HCT116 (cell line): ENCODE data around the gene MRPL21. TPM values are rescaled to one million over a fixed set of nuclear protein-coding genes. Genes with fewer than 3 reads are reported as not detected.

Experiments
- ATAC-seq: fragments of 200-7000 bp; cut with Tn5 transposase; 2 replicates; pipeline ENCODE4 v1.9.1; 2020; ENCODE audit warnings: mild to moderate bottlenecking, moderate library complexity
- BruUV-seq: library from RNA; stranded (reverse); fragments of 400-500 nt; replicated peaks from 2 replicates; lab custom pipeline; 2021; lab: Mats Ljungman, UMichigan
- CTCF ChIA-PET: fragments of 300-600 bp; sonication (Branson Sonifier 250); formaldehyde crosslinking; loops from one replicate; lab custom pipeline; 2021; ENCODE audit warnings: antibody characterized with exemption; lab: Charles Lee
- POLR2A ChIA-PET: fragments of 300-600, 350-600 bp; sonication (Branson Sonifier 250); formaldehyde crosslinking; loops from one replicate; lab custom pipeline; 2021; ENCODE audit warnings: antibody characterized with exemption; lab: Charles Lee
- RAD21 ChIA-PET, 2 experiments: fragments of 300-600 bp; sonication (Branson Sonifier 250); formaldehyde crosslinking; loops; one replicate each; lab custom pipeline; 2023; ENCODE audit warnings: low total read pairs in 2 of 2; ENCODE audit not compliant: uncharacterized antibody in 2 of 2, unreplicated experiment in 2 of 2, low non-redundant PET in 1 of 2; lab: Charles Lee
- DNase-seq: peaks from one replicate; pipeline ENCODE4 v3.0.0-alpha.2; 2010; ENCODE audit warnings: low read depth, low spot score
- H2AFZ ChIP-seq: fragments of 200-600 bp; shearing (Covaris generic), sonication (generic); 2 replicates; pipeline ENCODE4 v1.6.1; 2017; ENCODE audit warnings: low read depth, mixed run types, mixed read lengths, antibody characterized with exemption, low read length; ENCODE audit not compliant: poor library complexity, severe bottlenecking
- H3K27ac ChIP-seq: 2 replicates; pipeline ENCODE4 v1.5.1; 2012; ENCODE audit warnings: low read depth, low read length
- H3K27me3 ChIP-seq: fragments of 200-600 bp; sonication (generic); 2 replicates; pipeline ENCODE4 v1.6.1; 2016; ENCODE audit warnings: mixed run types, low read length, mixed read lengths; ENCODE audit not compliant: insufficient read depth
- H3K36me3 ChIP-seq, 2 experiments: fragments of 200-500 bp in 1 of 2; fragments of 200-600 bp in 1 of 2; sonication (Bioruptor generic) in 1 of 2; sonication (generic) in 1 of 2; 2 replicates each; pipeline versions ENCODE4 v1.5.1 to v1.6.1; 2014 to 2016; ENCODE audit warnings: low read length in 2 of 2, inconsistent platforms in 1 of 2, mixed read lengths in 1 of 2, mixed run types in 1 of 2; ENCODE audit not compliant: insufficient read depth in 2 of 2, control insufficient read depth in 1 of 2
- H3K4me1 ChIP-seq, 2 experiments: fragments of 200-600 bp in 1 of 2; sonication (generic) in 1 of 2; 2 replicates each; pipeline versions ENCODE4 v1.5.1 to v1.6.1; 2012 to 2017; ENCODE audit warnings: low read length in 2 of 2, inconsistent platforms in 1 of 2, mild to moderate bottlenecking in 1 of 2, mixed read lengths in 1 of 2, mixed run types in 1 of 2, moderate library complexity in 1 of 2; ENCODE audit not compliant: insufficient read depth in 2 of 2, control insufficient read depth in 1 of 2
- H3K4me2 ChIP-seq: fragments of 200-600 bp; sonication (generic); 2 replicates; pipeline ENCODE4 v1.6.1; 2017; ENCODE audit warnings: mixed run types, low read length, mixed read lengths
- H3K4me3 ChIP-seq, 2 experiments: fragments of 200-600 bp in 1 of 2; sonication (generic) in 1 of 2; replicated peaks in 1 of 2; 2 replicates each; pipeline ENCODE4 v1.5.1; 2011 to 2016; ENCODE audit warnings: low read length in 2 of 2, control low read depth in 1 of 2, low read depth in 1 of 2, mild to moderate bottlenecking in 1 of 2, mixed read lengths in 1 of 2, mixed run types in 1 of 2
- H3K79me2 ChIP-seq: fragments of 200-600 bp; sonication (generic); 2 replicates; pipeline ENCODE4 v1.6.1; 2017; ENCODE audit warnings: mild to moderate bottlenecking, mixed run types, low read length, moderate library complexity, mixed read lengths; ENCODE audit not compliant: insufficient read depth
- H3K9ac ChIP-seq: fragments of 200-600 bp; sonication (generic); 2 replicates; pipeline ENCODE4 v1.6.1; 2016; ENCODE audit warnings: low read length, mixed read lengths
- H3K9me2 ChIP-seq: fragments of 200-600 bp; sonication (generic), shearing (Covaris generic); 2 replicates; pipeline ENCODE4 v1.6.1; 2017; ENCODE audit warnings: mixed run types, mild to moderate bottlenecking, moderate library complexity; ENCODE audit not compliant: insufficient read depth
- H3K9me3 ChIP-seq, 2 experiments: fragments of 200-500 bp in 1 of 2; fragments of 200-600 bp in 1 of 2; sonication (Bioruptor generic) in 1 of 2; sonication (generic) in 1 of 2; 2 replicates each; pipeline ENCODE4 v1.6.1; 2014 to 2017; ENCODE audit warnings: low read length in 2 of 2, mixed read lengths in 2 of 2, inconsistent platforms in 1 of 2, low read depth in 1 of 2, mild to moderate bottlenecking in 1 of 2, mixed run types in 1 of 2, moderate library complexity in 1 of 2; ENCODE audit not compliant: control insufficient read depth in 1 of 2, insufficient read depth in 1 of 2
- H4K20me1 ChIP-seq: fragments of 200-600 bp; sonication (generic), shearing (Covaris generic); 2 replicates; pipeline ENCODE4 v1.6.1; 2017; ENCODE audit warnings: mixed run types, mild to moderate bottlenecking, moderate library complexity; ENCODE audit not compliant: insufficient read depth
- CEBPB ChIP-seq: IDR thresholded peaks from 2 replicates; pipeline ENCODE4 v1.6.1; 2012; ENCODE audit warnings: low read depth
- POLR2A ChIP-seq: IDR thresholded peaks from 2 replicates; pipeline ENCODE4 v1.7.0; 2011; ENCODE audit warnings: borderline replicate concordance; ENCODE audit not compliant: insufficient read depth, insufficient read length; ENCODE audit errors: extremely low read depth
- SIN3A ChIP-seq: IDR thresholded peaks from 2 replicates; pipeline ENCODE4 v1.6.1; 2012; ENCODE audit warnings: low read depth
- SP1 ChIP-seq: IDR thresholded peaks from 2 replicates; pipeline ENCODE4 v1.6.1; 2012; ENCODE audit warnings: low read depth
- YY1 ChIP-seq: IDR thresholded peaks from 2 replicates; pipeline ENCODE4 v1.6.1; 2011; ENCODE audit warnings: low read length, low read depth, moderate library complexity, mild to moderate bottlenecking; ENCODE audit not compliant: insufficient replicate concordance; ENCODE audit errors: extremely low read depth
- ZFX ChIP-seq: fragments of 450-650 bp; IDR thresholded peaks from 2 replicates; pipeline ENCODE4 v1.6.1; 2017
- intact Hi-C: fragments of 100-400 bp; cut with micrococcal nuclease; formaldehyde crosslinking; loops from 2 replicates; pipeline ENCODE4 v1.10.0; 2022
- total RNA-seq: library from RNA; stranded (reverse); gene quantifications from one replicate; pipeline ENCODE4 v1.2.1, GENCODE V29; 2021; ENCODE audit not compliant: unreplicated experiment
- TF ChIP-seq, protein P1 (sequence below), 3 experiments: fragments of 200-600 bp in 1 of 3; sonication (generic) in 1 of 3; IDR thresholded peaks in 2 of 3; conservative IDR thresholded peaks in 1 of 3; 2 replicates each; pipeline ENCODE4 v1.5.1; 2012 to 2017; ENCODE audit warnings: low read depth in 2 of 3, low read length in 2 of 3, antibody characterized with exemption in 1 of 3, borderline replicate concordance in 1 of 3, control low read depth in 1 of 3, mild to moderate bottlenecking in 1 of 3, mixed read lengths in 1 of 3, mixed run types in 1 of 3, moderate library complexity in 1 of 3; ENCODE audit not compliant: insufficient read depth in 1 of 3

The MRPL21 gene
- total RNA-seq, 1 experiment from 2014 or later: 90.2 TPM

DNA sequence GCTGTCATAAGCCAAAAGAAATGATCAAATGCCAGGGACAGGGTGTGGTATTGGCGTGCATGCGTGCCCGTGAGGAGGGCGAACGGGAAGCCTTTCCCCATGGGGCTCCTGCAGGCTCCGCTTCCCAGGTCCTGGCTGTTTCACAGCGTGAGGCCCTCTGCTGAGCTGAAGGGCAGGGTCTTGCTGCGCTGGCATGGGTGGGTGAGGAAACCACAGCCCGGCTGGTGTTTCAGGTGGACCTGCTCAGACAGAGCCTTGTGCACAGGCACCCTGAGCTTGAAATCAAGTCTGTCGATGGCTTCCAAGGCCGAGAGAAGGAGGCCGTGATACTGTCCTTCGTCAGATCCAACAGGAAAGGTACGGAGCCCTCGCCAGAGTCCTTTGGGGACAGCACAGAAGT lies 31.4 kb upstream of the MRPL21 start:
- Histone ChIP-seq H4K20me1 (no peaks in the 10 kb centered on the region), H3K9me3 (no peaks in the 10 kb centered on the region), H3K9ac (no peak overlapping the region), H3K4me1 (no peaks in the 10 kb centered on the region), H3K27me3 (no peaks in the 10 kb centered on the region), H3K4me2 (no peak overlapping the region), H2AFZ (no peak overlapping the region), H3K27ac (no peak overlapping the region), H3K36me3 (peaks cover 13 to 20% of the 10 kb centered on the region in 2 experiments; a peak in 2 of 4 replicates), H3K9me2 (no peaks in the 10 kb centered on the region), H3K4me3 (no peak overlapping the region), H3K79me2 (no peaks in the 10 kb centered on the region)
- BruUV-seq: no TSS peak
- no peak for DNase-seq
- intact Hi-C loops: no loop called here
- no peak for ATAC-seq
- ChIA-PET POLR2A (no interaction called here), RAD21 (no interaction called here), CTCF (no interaction called here)
- TF ChIP-seq, protein P1, sequence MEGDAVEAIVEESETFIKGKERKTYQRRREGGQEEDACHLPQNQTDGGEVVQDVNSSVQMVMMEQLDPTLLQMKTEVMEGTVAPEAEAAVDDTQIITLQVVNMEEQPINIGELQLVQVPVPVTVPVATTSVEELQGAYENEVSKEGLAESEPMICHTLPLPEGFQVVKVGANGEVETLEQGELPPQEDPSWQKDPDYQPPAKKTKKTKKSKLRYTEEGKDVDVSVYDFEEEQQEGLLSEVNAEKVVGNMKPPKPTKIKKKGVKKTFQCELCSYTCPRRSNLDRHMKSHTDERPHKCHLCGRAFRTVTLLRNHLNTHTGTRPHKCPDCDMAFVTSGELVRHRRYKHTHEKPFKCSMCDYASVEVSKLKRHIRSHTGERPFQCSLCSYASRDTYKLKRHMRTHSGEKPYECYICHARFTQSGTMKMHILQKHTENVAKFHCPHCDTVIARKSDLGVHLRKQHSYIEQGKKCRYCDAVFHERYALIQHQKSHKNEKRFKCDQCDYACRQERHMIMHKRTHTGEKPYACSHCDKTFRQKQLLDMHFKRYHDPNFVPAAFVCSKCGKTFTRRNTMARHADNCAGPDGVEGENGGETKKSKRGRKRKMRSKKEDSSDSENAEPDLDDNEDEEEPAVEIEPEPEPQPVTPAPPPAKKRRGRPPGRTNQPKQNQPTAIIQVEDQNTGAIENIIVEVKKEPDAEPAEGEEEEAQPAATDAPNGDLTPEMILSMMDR (IDR thresholded peaks at IDR 0.05 in 2 of 3, conservative IDR thresholded peaks at IDR 0.05 in 1 of 3; ENCODE audit: borderline replicate concordance in 1 of 3, insufficient read depth in 1 of 3, low read depth in 2 of 3, low read length in 2 of 3): no peak
- no peak for TF ChIP-seq ZFX

DNA sequence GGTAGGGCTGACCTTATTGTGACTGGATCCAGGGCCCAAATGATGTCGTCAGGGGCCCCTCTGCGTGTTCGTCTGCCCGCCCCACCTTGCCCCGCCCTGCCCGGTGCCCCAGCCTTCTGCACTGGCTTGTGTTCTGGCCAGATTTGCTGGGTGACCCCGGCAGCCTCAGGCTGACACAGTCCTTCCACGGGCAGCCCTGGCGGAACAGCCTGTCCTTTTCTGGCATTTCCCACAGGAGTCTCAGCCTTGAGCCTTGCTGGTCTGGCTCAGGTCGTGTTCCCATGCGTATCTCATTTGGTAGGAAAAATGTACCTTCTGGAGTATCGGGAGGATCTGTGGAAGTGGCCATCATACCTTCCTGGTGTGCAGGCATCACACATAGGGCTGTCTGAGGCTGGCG lies 31.0 kb upstream of the MRPL21 start:
- no peaks in the 10 kb centered on the region for H3K4me1 ChIP-seq
- H3K36me3 ChIP-seq: peaks cover 14 to 20% of the 10 kb centered on the region in 2 experiments; a peak in 2 of 4 replicates
- DNase-seq: no peak
- ATAC-seq: no peak
- no peak overlapping the region for H3K9ac ChIP-seq
- TF ChIP-seq YY1 (no peak), POLR2A (no peak), ZFX (no peak), CEBPB (no peak), SP1 (no peak), SIN3A (no peak)
- TF ChIP-seq, protein P1 (IDR thresholded peaks at IDR 0.05 in 2 of 3, conservative IDR thresholded peaks at IDR 0.05 in 1 of 3; ENCODE audit: borderline replicate concordance in 1 of 3, insufficient read depth in 1 of 3, low read depth in 2 of 3, low read length in 2 of 3): no peak
- H3K4me3 ChIP-seq: no peak overlapping the region
- no TSS peak for BruUV-seq
- no peak overlapping the region for H3K27ac ChIP-seq
- no peaks in the 10 kb centered on the region for H3K27me3 ChIP-seq
- POLR2A ChIA-PET: no interaction called here
- no peaks in the 10 kb centered on the region for H3K9me2 ChIP-seq
- H3K4me2 ChIP-seq: no peak overlapping the region
- H3K9me3 ChIP-seq: no peaks in the 10 kb centered on the region
- no peaks in the 10 kb centered on the region for H3K79me2 ChIP-seq
- RAD21 ChIA-PET: no interaction called here
- no peak overlapping the region for H2AFZ ChIP-seq
- intact Hi-C loops: no loop called here
- no peaks in the 10 kb centered on the region for H4K20me1 ChIP-seq
- CTCF ChIA-PET: interaction anchor here (0.6 kb wide), 1 partner anchor 65 kb away, joined by 3 read pairs; no protein-coding TSS in a partner anchor
